Type B pancreatic cell (in vitro differentiated cells): ENCODE data around the gene GUK1. TPM values are rescaled to one million over a fixed set of nuclear protein-coding genes. Genes with fewer than 3 reads are reported as not detected.

Experiments used
- DNase-seq: peaks from one replicate; pipeline ENCODE4 v3.0.0; 2021; ENCODE audit warnings: mixed read lengths; ENCODE audit not compliant: unreplicated experiment; ENCODE audit errors: extremely low spot score
- H3K27ac Mint-ChIP-seq: 2 replicates; pipeline ENCODE4 v1.8.0; 2021; ENCODE audit warnings: mild to moderate bottlenecking, mixed read lengths
- H3K27me3 Mint-ChIP-seq: 2 replicates; pipeline ENCODE4 v1.8.0; 2021; ENCODE audit warnings: mixed read lengths
- H3K36me3 Mint-ChIP-seq: 2 replicates; pipeline ENCODE4 v1.8.0; 2021; ENCODE audit warnings: mixed read lengths
- H3K4me1 Mint-ChIP-seq: one replicate; pipeline ENCODE4 v1.8.0; 2021; ENCODE audit warnings: mixed read lengths; ENCODE audit not compliant: unreplicated experiment
- H3K4me3 Mint-ChIP-seq: 2 replicates; pipeline ENCODE4 v1.8.0; 2021; ENCODE audit warnings: mild to moderate bottlenecking, mixed read lengths
- H3K9me3 Mint-ChIP-seq: 2 replicates; pipeline ENCODE4 v1.8.0; 2021; ENCODE audit warnings: mixed read lengths
- microRNA-seq: library from miRNA; unstranded; fragments of <30 nt; microRNA quantifications from one replicate; pipeline ENCODE4, GENCODE V29; 2020
- total RNA-seq: library from RNA; stranded (reverse); gene quantifications from 2 replicates; pipeline ENCODE4 v1.2.1, GENCODE V29; 2021; ENCODE audit warnings: low replicate concordance
- TF ChIP-seq, protein P1 (sequence below): fragments of 200-600 bp; sonication (generic); conservative IDR thresholded peaks from 2 replicates; pipeline ENCODE4 v1.5.0; 2021; ENCODE audit warnings: antibody characterized with exemption, mild to moderate bottlenecking

The GUK1 gene
- total RNA-seq, 1 donor from 2014 or later: 133 TPM

DNA sequence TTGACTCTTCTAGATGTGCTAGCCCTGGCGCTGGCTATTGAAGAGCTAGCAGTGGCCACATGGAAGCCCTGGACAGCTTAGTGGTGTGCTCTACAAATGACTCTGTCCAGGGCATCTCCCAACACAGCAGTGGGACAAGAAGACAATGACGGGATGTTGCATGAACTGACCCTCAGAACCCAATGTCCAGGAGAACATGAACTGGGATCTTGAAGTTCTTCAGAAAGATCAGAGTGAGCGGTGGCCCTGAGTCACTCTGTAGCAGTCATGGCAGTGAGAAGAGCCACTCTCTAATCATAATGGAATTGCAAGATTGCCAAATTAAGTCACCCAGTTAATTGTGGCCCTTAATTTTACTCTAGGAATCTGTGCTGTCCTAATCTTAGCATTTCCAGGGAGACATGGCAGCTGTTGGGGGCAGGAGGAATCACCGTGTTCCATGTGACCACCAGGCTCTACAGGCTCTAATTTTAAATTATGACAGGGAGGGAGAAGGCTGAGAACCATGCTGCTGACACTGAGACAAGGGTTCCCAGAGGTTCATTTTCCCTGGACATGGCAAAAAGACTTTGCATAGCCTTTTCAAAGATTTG lies 57.6 kb downstream of the GUK1 start:
- DNase-seq: no peak
- Mint-ChIP-seq H3K27ac (no peak overlapping the region), H3K36me3 (peaks cover 21% of the 10 kb centered on the region), H3K4me3 (no peak overlapping the region), H3K27me3 (no peaks in the 10 kb centered on the region), H3K4me1 (no peaks in the 10 kb centered on the region), H3K9me3 (peaks cover 15% of the 10 kb centered on the region)
- TF ChIP-seq, protein P1, sequence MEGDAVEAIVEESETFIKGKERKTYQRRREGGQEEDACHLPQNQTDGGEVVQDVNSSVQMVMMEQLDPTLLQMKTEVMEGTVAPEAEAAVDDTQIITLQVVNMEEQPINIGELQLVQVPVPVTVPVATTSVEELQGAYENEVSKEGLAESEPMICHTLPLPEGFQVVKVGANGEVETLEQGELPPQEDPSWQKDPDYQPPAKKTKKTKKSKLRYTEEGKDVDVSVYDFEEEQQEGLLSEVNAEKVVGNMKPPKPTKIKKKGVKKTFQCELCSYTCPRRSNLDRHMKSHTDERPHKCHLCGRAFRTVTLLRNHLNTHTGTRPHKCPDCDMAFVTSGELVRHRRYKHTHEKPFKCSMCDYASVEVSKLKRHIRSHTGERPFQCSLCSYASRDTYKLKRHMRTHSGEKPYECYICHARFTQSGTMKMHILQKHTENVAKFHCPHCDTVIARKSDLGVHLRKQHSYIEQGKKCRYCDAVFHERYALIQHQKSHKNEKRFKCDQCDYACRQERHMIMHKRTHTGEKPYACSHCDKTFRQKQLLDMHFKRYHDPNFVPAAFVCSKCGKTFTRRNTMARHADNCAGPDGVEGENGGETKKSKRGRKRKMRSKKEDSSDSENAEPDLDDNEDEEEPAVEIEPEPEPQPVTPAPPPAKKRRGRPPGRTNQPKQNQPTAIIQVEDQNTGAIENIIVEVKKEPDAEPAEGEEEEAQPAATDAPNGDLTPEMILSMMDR: no peak

Small RNA genes within 50 kb of the gene (microRNA-seq; reads per million reads assigned to microRNA genes)
- 5.5 reads per million, percentile 21 among the genes with 10 or more reads in this experiment for gene MIR3620

Other genes starting within 250 kb of the GUK1 start
- 3.0 and 4.3 TPM in 2 replicates for gene WNT9A, start 192.3 kb upstream of the GUK1 start, total RNA-seq
- 0.21 and 6.4 TPM in 2 replicates for gene WNT3A, start 133.3 kb upstream of the GUK1 start, total RNA-seq
- 288 and 401 TPM in 2 replicates for gene ARF1, start 57.6 kb upstream of the GUK1 start, total RNA-seq
- 16.9 and 23.3 TPM in 2 replicates for gene C1orf35, start 37.0 kb upstream of the GUK1 start, total RNA-seq
- 47.4 and 58.8 TPM in 2 replicates for gene MRPL55, start 31.0 kb upstream of the GUK1 start, total RNA-seq
- 0.76 and 1.3 TPM in 2 replicates for gene GJC2, start 9.7 kb downstream of the GUK1 start, total RNA-seq
- gene IBA57, start 25.5 kb downstream of the GUK1 start, total RNA-seq: 9.5 and 10.5 TPM in 2 replicates
- 17.2 and 48.9 TPM in 2 replicates for gene OBSCN, start 67.8 kb downstream of the GUK1 start, total RNA-seq